Astrocyte (in vitro differentiated cells and primary cell): ENCODE results near the gene ADAD1. TPM values are rescaled to one million over a fixed set of nuclear protein-coding genes. Genes with fewer than 3 reads are reported as not detected.

Experiments
- DNase-seq: peaks from one replicate; pipeline ENCODE4 v3.0.0-alpha.2; 2010; ENCODE audit warnings: low read depth
- FAIRE-seq: peaks from 2 replicates; lab custom pipeline; 2011; peaks lifted over from hg19 to GRCh38; lab: Jason Lieb, UNC
- H2AFZ ChIP-seq: 2 replicates; pipeline ENCODE4 v1.6.0; 2012; ENCODE audit warnings: low read depth, low read length, inconsistent platforms
- H3K27ac ChIP-seq: 2 replicates; pipeline ENCODE4 v1.5.1; 2011; ENCODE audit warnings: low read depth, low read length, inconsistent platforms
- H3K27me3 ChIP-seq: 2 replicates; pipeline ENCODE4 v1.6.0; 2011; ENCODE audit warnings: low read length, inconsistent platforms; ENCODE audit not compliant: insufficient read depth
- H3K36me3 ChIP-seq: 2 replicates; pipeline ENCODE4 v1.5.1; 2011; ENCODE audit warnings: low read length, inconsistent platforms; ENCODE audit not compliant: insufficient read depth
- H3K4me1 ChIP-seq: 2 replicates; pipeline ENCODE4 v1.5.1; 2011; ENCODE audit warnings: low read length, inconsistent platforms; ENCODE audit not compliant: insufficient read depth
- H3K4me2 ChIP-seq: 2 replicates; pipeline ENCODE4 v1.6.0; 2012; ENCODE audit warnings: low read length, inconsistent platforms
- H3K4me3 ChIP-seq: 2 replicates; pipeline ENCODE4 v1.5.1; 2011; ENCODE audit warnings: low read depth, mild to moderate bottlenecking, low read length, inconsistent platforms; ENCODE audit not compliant: insufficient read depth
- H3K79me2 ChIP-seq: 2 replicates; pipeline ENCODE4 v1.6.0; 2012; ENCODE audit warnings: mild to moderate bottlenecking, low read length, inconsistent platforms; ENCODE audit not compliant: insufficient read depth
- H3K9ac ChIP-seq: 2 replicates; pipeline ENCODE4 v1.6.0; 2012; ENCODE audit warnings: mild to moderate bottlenecking, low read length, inconsistent platforms
- H3K9me3 ChIP-seq: 2 replicates; pipeline ENCODE4 v1.5.1; 2012; ENCODE audit warnings: low read depth, mild to moderate bottlenecking, low read length, inconsistent platforms; ENCODE audit not compliant: insufficient read depth
- H4K20me1 ChIP-seq: 2 replicates; pipeline ENCODE4 v1.6.0; 2012; ENCODE audit warnings: low read length, inconsistent platforms; ENCODE audit not compliant: insufficient read depth
- H3K27ac Mint-ChIP-seq: one replicate; pipeline ENCODE4 v1.8.0; 2021; ENCODE audit warnings: mild to moderate bottlenecking, mixed read lengths; ENCODE audit not compliant: unreplicated experiment
- H3K27me3 Mint-ChIP-seq: one replicate; pipeline ENCODE4 v1.8.0; 2021; ENCODE audit warnings: low read depth, mixed read lengths; ENCODE audit not compliant: unreplicated experiment
- H3K36me3 Mint-ChIP-seq: one replicate; pipeline ENCODE4 v1.8.0; 2021; ENCODE audit warnings: low read depth, mixed read lengths; ENCODE audit not compliant: unreplicated experiment
- H3K4me1 Mint-ChIP-seq: one replicate; pipeline ENCODE4 v1.8.0; 2021; ENCODE audit warnings: low read depth, mixed read lengths; ENCODE audit not compliant: unreplicated experiment
- H3K4me3 Mint-ChIP-seq: one replicate; pipeline ENCODE4 v1.8.0; 2021; ENCODE audit warnings: mild to moderate bottlenecking, moderate library complexity, mixed read lengths; ENCODE audit not compliant: unreplicated experiment
- H3K9me3 Mint-ChIP-seq: one replicate; pipeline ENCODE4 v1.8.0; 2021; ENCODE audit warnings: mild to moderate bottlenecking, mixed read lengths; ENCODE audit not compliant: unreplicated experiment
- CTCF ChIP-seq: IDR thresholded peaks from 2 replicates; pipeline ENCODE4 v1.5.1; 2011; ENCODE audit warnings: low read depth, mild to moderate bottlenecking, inconsistent platforms, low read length, moderate library complexity; ENCODE audit not compliant: insufficient read depth
- EZH2 ChIP-seq: IDR thresholded peaks from 2 replicates; pipeline ENCODE4 v1.6.1; 2012; ENCODE audit warnings: mild to moderate bottlenecking, low read length, inconsistent platforms; ENCODE audit not compliant: insufficient read depth
- total RNA-seq: library from RNA; stranded (reverse); gene quantifications from 2 replicates; pipeline ENCODE4 v1.2.1, GENCODE V29; 2021

Gene ADAD1
- total RNA-seq, 1 donor from 2014 or later: not detected

- H3K4me1 ChIP-seq: no peaks in the 10 kb centered on the region
- no peak overlapping the region for H3K27ac ChIP-seq
- TF ChIP-seq EZH2: no peak
- no peak for TF ChIP-seq CTCF
- no peak overlapping the region for H3K4me2 ChIP-seq
- Mint-ChIP-seq H3K27me3 (no peaks in the 10 kb centered on the region), H3K36me3 (no peaks in the 10 kb centered on the region), H3K4me3 (no peak overlapping the region), H3K27ac (no peak overlapping the region), H3K4me1 (no peaks in the 10 kb centered on the region), H3K9me3 (peaks cover 5% of the 10 kb centered on the region)
- no peaks in the 10 kb centered on the region for H4K20me1 ChIP-seq
- DNase-seq: no peak
- H3K9me3 ChIP-seq: no peaks in the 10 kb centered on the region
- no peak overlapping the region for H3K4me3 ChIP-seq
- H3K9ac ChIP-seq: no peak overlapping the region
- FAIRE-seq: no peak
- no peak overlapping the region for H2AFZ ChIP-seq
- no peaks in the 10 kb centered on the region for H3K27me3 ChIP-seq
- no peaks in the 10 kb centered on the region for H3K36me3 ChIP-seq
- no peaks in the 10 kb centered on the region for H3K79me2 ChIP-seq
Measured at GRCh38 chr4:122393276-122393675, 14.5 kb downstream of the ADAD1 start.

GRCh38 chr4:122403861-122404260 is 25.1 kb downstream of the ADAD1 start:
- Mint-ChIP-seq H3K36me3 (no peaks in the 10 kb centered on the region), H3K9me3 (no peaks in the 10 kb centered on the region)
- no peak for FAIRE-seq

More at GRCh38 chr4:122403861-122404260, 25.1 kb downstream of the ADAD1 start:
- H3K79me2 ChIP-seq: no peaks in the 10 kb centered on the region
- Mint-ChIP-seq H3K27me3 (no peaks in the 10 kb centered on the region), H3K27ac (no peak overlapping the region), H3K4me1 (no peaks in the 10 kb centered on the region), H3K4me3 (no peak overlapping the region)
- H3K4me1 ChIP-seq: no peaks in the 10 kb centered on the region
- no peak for DNase-seq
- no peak for TF ChIP-seq CTCF
- no peak for TF ChIP-seq EZH2
- H2AFZ ChIP-seq: no peak overlapping the region
- no peak overlapping the region for H3K9ac ChIP-seq
- H3K4me3 ChIP-seq: no peak overlapping the region
- H3K27ac ChIP-seq: no peak overlapping the region
- H4K20me1 ChIP-seq: no peaks in the 10 kb centered on the region
- H3K27me3 ChIP-seq: peaks cover 2% of the 10 kb centered on the region
- no peak overlapping the region for H3K4me2 ChIP-seq
- H3K36me3 ChIP-seq: no peaks in the 10 kb centered on the region
- H3K9me3 ChIP-seq: no peaks in the 10 kb centered on the region
